GM23248 (cell line): Measurements from ENCODE around the gene TMEM231. TPM values are rescaled to one million over a fixed set of nuclear protein-coding genes. Genes with fewer than 3 reads are reported as not detected.

Source experiments
- DNase-seq: peaks from one replicate; pipeline ENCODE4 v3.0.0-alpha.2; 2015
- H2AFZ ChIP-seq: fragments of 200-600 bp; sonication (generic); 2 replicates; pipeline ENCODE4 v1.6.1; 2016; ENCODE audit warnings: antibody characterized with exemption
- H3F3A ChIP-seq: fragments of 200-600 bp; sonication (generic); 2 replicates; pipeline ENCODE4 v1.6.1; 2016; ENCODE audit warnings: mild to moderate bottlenecking, antibody characterized with exemption, mixed run types; ENCODE audit not compliant: insufficient read depth
- H3K27ac ChIP-seq: fragments of 200-600 bp; sonication (generic); 2 replicates; pipeline ENCODE4 v1.5.1; 2016; ENCODE audit warnings: mild to moderate bottlenecking
- H3K27me3 ChIP-seq: fragments of 200-600 bp; sonication (generic); replicated peaks from 2 replicates; pipeline ENCODE4 v1.6.1; 2016; ENCODE audit warnings: mild to moderate bottlenecking; ENCODE audit not compliant: insufficient read depth
- H3K36me3 ChIP-seq: fragments of 200-600 bp; sonication (generic); 2 replicates; pipeline ENCODE4 v1.6.1; 2016; ENCODE audit warnings: low read depth, mild to moderate bottlenecking
- H3K4me1 ChIP-seq: fragments of 200-600 bp; sonication (generic); 2 replicates; pipeline ENCODE4 v1.6.1; 2016; ENCODE audit warnings: mild to moderate bottlenecking; ENCODE audit not compliant: insufficient read depth
- H3K4me2 ChIP-seq: fragments of 200-600 bp; sonication (generic); one replicate; pipeline ENCODE4 v1.6.1; 2016; ENCODE audit warnings: mild to moderate bottlenecking; ENCODE audit not compliant: unreplicated experiment
- H3K4me3 ChIP-seq: fragments of 200-600 bp; sonication (generic); 2 replicates; pipeline ENCODE4 v1.5.1; 2016; ENCODE audit warnings: mild to moderate bottlenecking
- H3K79me2 ChIP-seq: fragments of 200-600 bp; sonication (generic); 2 replicates; pipeline ENCODE4 v1.6.1; 2016; ENCODE audit warnings: mild to moderate bottlenecking; ENCODE audit not compliant: insufficient read depth
- H3K9ac ChIP-seq: fragments of 200-600 bp; sonication (generic); 2 replicates; pipeline ENCODE4 v1.6.1; 2016; ENCODE audit warnings: mild to moderate bottlenecking
- H3K9me2 ChIP-seq: fragments of 200-600 bp; sonication (generic); 2 replicates; pipeline ENCODE4 v1.6.1; 2016; ENCODE audit warnings: mixed run types, mild to moderate bottlenecking, moderate library complexity; ENCODE audit not compliant: insufficient read depth
- H3K9me3 ChIP-seq: fragments of 200-600 bp; sonication (generic); one replicate; pipeline ENCODE4 v1.6.1; 2017; ENCODE audit warnings: low read depth
- H4K20me1 ChIP-seq: fragments of 200-600 bp; sonication (generic); 2 replicates; pipeline ENCODE4 v1.6.0; 2016; ENCODE audit not compliant: insufficient read depth
- EZH2 ChIP-seq: fragments of 200-600 bp; sonication (generic); IDR thresholded peaks from 2 replicates; pipeline ENCODE4 v1.6.1; 2018; ENCODE audit warnings: antibody characterized with exemption, mild to moderate bottlenecking; ENCODE audit not compliant: insufficient read depth, poor library complexity, severe bottlenecking
- EZH2phosphoT487 ChIP-seq: fragments of 200-600 bp; sonication (generic); IDR thresholded peaks from 2 replicates; pipeline ENCODE4 v1.6.1; 2018; ENCODE audit warnings: antibody characterized with exemption, moderate library complexity, mild to moderate bottlenecking, low read depth; ENCODE audit not compliant: insufficient read depth
- WGBS, 2 experiments: methylation state at CpG; one replicate each; pipeline ENCODE4 v1.1.6; 2015 to 2017; ENCODE audit warnings: low lambda C conversion rate in 2 of 2, low coverage in 1 of 2; ENCODE audit errors: missing lambda C conversion rate in 2 of 2; 5-methylcytosine and 5-hydroxymethylcytosine counted together
- in situ Hi-C: fragments of 300-500 bp; cut with MboI; formaldehyde crosslinking; loops from 2 replicates; pipeline ENCODE4 v1.15.0; 2020
- polyA plus RNA-seq: library from polyadenylated mRNA; unstranded; fragments of >200 nt; fragmentation: Nextera tagmentation; extraction: Ambion mirVana; gene quantifications from 2 replicates; pipeline ENCODE4 v1.2.1, GENCODE V29; 2016
- total RNA-seq: library from RNA; depleted of rRNA; stranded (reverse); fragments of >200 nt; shearing (Covaris generic); gene quantifications from 2 replicates; pipeline ENCODE4 v1.2.3, GENCODE V29; 2014; rRNA removed

TMEM231 gene
- total and polyA plus RNA-seq, 2 experiments from 2014 or later: 13.5 to 20.3 TPM

GRCh38 chr16:75491876-75492275 is 64.2 kb downstream of the TMEM231 start:
- H2AFZ ChIP-seq: no peak overlapping the region
- WGBS, 2 experiments: 93 to 94% methylated on average over 1 of the region's 1 CpG
- H4K20me1 ChIP-seq: no peaks in the 10 kb centered on the region
- no peak overlapping the region for H3K27ac ChIP-seq
- peak; percentile 28 for DNase-seq
- H3K27me3 ChIP-seq: no peaks in the 10 kb centered on the region; the same call in 1 of the 2 replicates
- no peaks in the 10 kb centered on the region for H3K9me3 ChIP-seq
- H3F3A ChIP-seq: no peaks in the 10 kb centered on the region
- H3K36me3 ChIP-seq: no peaks in the 10 kb centered on the region
- no peaks in the 10 kb centered on the region for H3K79me2 ChIP-seq
- no peaks in the 10 kb centered on the region for H3K4me1 ChIP-seq
- no peak overlapping the region for H3K4me2 ChIP-seq
- in situ Hi-C loops: loop anchor here (25.0 kb wide), 2 partner anchors 270 to 1695 kb away; partner anchors contain the start of genes MON1B and SYCE1L
- H3K9ac ChIP-seq: no peak overlapping the region
- no peak for TF ChIP-seq EZH2
- no peak for TF ChIP-seq EZH2phosphoT487
- H3K9me2 ChIP-seq: no peaks in the 10 kb centered on the region
- H3K4me3 ChIP-seq: no peak overlapping the region

GRCh38 chr16:75488322-75488721 is 67.7 kb downstream of the TMEM231 start:
- TF ChIP-seq EZH2phosphoT487 (no peak), EZH2 (no peak)
- Histone ChIP-seq H3K36me3 (no peaks in the 10 kb centered on the region), H3K4me3 (no peak overlapping the region), H2AFZ (no peak overlapping the region), H4K20me1 (no peaks in the 10 kb centered on the region), H3K27ac (no peak overlapping the region), H3K79me2 (no peaks in the 10 kb centered on the region), H3K4me2 (no peak overlapping the region), H3K4me1 (no peaks in the 10 kb centered on the region), H3K27me3 (no peaks in the 10 kb centered on the region), H3F3A (no peaks in the 10 kb centered on the region), H3K9ac (no peak overlapping the region), H3K9me3 (no peaks in the 10 kb centered on the region), H3K9me2 (no peaks in the 10 kb centered on the region)
- WGBS, 2 experiments: 73 to 89% methylated on average over 2 of the region's 2 CpGs
- DNase-seq: no peak
- in situ Hi-C loops: loop anchor here (25.0 kb wide), 2 partner anchors 274 to 1699 kb away; partner anchors contain the start of genes MON1B and SYCE1L

Other genes starting within 250 kb of the TMEM231 start
- gene CFDP1, start 122.7 kb downstream of the TMEM231 start, total RNA-seq: 30.4 and 36.9 TPM in 2 replicates
- 45.2 and 46.7 TPM in 2 replicates for gene CFDP1, start 122.7 kb downstream of the TMEM231 start, polyA plus RNA-seq
- 11.9 and 18.6 TPM in 2 replicates for gene TMEM170A, start 91.6 kb downstream of the TMEM231 start, total RNA-seq
- gene TMEM170A, start 91.6 kb downstream of the TMEM231 start, polyA plus RNA-seq: 10.3 and 12.6 TPM in 2 replicates
- 0.65 and 0.76 TPM in 2 replicates for gene CHST6, start 60.8 kb downstream of the TMEM231 start, total RNA-seq
- gene CHST6, start 60.8 kb downstream of the TMEM231 start, polyA plus RNA-seq: 0.10 and 0.20 TPM in 2 replicates
- 0.25 TPM in 1 of 2 replicates, not detected in the other for gene CHST5, start 20.1 kb downstream of the TMEM231 start, total RNA-seq
- not detected in 2 replicates for gene CHST5, start 20.1 kb downstream of the TMEM231 start, polyA plus RNA-seq
- 52.7 and 57.5 TPM in 2 replicates for gene GABARAPL2, start 10.1 kb upstream of the TMEM231 start, total RNA-seq
- 252 and 257 TPM in 2 replicates for gene GABARAPL2, start 10.1 kb upstream of the TMEM231 start, polyA plus RNA-seq
- 31.3 and 40.1 TPM in 2 replicates for gene ADAT1, start 67.0 kb upstream of the TMEM231 start, total RNA-seq
- gene ADAT1, start 67.0 kb upstream of the TMEM231 start, polyA plus RNA-seq: 18.9 and 25.8 TPM in 2 replicates
- 114 and 117 TPM in 2 replicates for gene KARS1, start 91.4 kb upstream of the TMEM231 start, total RNA-seq
- 130 and 134 TPM in 2 replicates for gene KARS1, start 91.4 kb upstream of the TMEM231 start, polyA plus RNA-seq
- 44.8 and 60.7 TPM in 2 replicates for gene TERF2IP, start 91.5 kb upstream of the TMEM231 start, total RNA-seq
- 59.8 and 66.9 TPM in 2 replicates for gene TERF2IP, start 91.5 kb upstream of the TMEM231 start, polyA plus RNA-seq
- gene CPHXL2, start 120.8 kb upstream of the TMEM231 start, total RNA-seq: not detected in 2 replicates
- gene CPHXL2, start 120.8 kb upstream of the TMEM231 start, polyA plus RNA-seq: 0.15 TPM in 1 of 2 replicates, not detected in the other
- gene DUXB, start 145.2 kb upstream of the TMEM231 start, total RNA-seq: not detected in 2 replicates
- not detected in 2 replicates for gene DUXB, start 145.2 kb upstream of the TMEM231 start, polyA plus RNA-seq
- gene CPHXL, start 170.2 kb upstream of the TMEM231 start, total RNA-seq: not detected in 2 replicates
- not detected in 2 replicates for gene CPHXL, start 170.2 kb upstream of the TMEM231 start, polyA plus RNA-seq